ENCODE data around the gene HNRNPU. TPM values are rescaled to one million over a fixed set of nuclear protein-coding genes. Genes with fewer than 3 reads are reported as not detected.
A peak's percentile ranks its signal among the peaks of the same experiment; 100 is the strongest.

Gene HNRNPU
- polyA plus RNA-seq, 2 of the 4 experiments (the other 2 are of a cell fraction) = 449 to 529 TPM

DNA sequence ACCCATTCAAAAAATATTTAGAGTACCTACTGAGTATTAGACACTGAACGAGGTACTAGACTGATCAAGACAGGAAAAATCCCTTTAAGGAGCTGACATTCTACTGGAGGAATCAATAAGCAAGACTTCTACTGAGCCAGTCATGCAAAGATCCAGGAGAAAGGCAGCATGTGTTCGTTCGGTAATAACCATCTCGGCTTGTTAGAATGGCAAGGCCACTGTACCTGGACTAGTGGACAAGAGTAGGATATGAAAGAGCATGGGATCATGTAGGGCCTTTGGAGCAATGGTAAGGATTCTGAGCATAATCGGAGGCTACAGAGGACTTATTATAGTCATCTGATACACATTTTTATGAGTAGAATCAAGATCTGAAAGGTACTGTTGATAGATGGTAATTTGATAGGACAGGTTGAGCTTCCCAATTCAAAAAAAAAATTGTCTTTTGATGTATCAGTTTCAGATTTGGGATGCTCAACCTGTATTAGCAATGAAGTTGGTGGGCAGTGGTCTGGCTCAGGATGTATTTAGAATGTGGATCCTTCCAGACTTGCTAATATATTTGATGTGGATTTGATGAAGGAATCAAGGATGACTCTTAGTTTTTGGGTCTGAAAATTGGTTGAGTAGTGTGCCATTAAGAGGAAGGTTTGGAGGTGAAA lies 26.6 kb downstream of the HNRNPU start:
- peak overlapping the region; percentile 69; the same call in 1 of the 3 replicates for H3K4me3 ChIP-seq
- DNase-seq (ENCODE audit: low read depth in 1 of 2, low spot score in 1 of 2) = peak in 1 of 2 experiments; percentile 36

DNA sequence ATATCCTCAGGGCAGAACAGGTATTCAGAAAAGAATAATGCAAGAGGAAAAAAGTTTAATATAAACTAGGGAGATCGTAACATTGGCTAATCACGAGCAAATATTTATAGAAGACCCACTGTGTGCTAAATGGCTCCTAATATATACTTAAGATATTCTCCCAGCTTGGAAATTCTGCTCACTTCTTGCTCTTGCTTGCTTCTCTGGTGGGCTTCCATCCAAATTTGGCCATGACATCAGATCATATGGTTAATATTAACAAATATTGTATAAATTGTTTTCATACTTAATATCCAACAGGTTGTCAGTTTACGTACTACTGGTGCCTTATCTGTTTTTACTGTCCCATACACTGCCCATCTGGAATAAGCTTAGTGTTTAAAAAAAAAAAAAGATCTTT lies 27.8 kb downstream of the HNRNPU start:
- Histone ChIP-seq H3K4me3 (peak overlapping the region; percentile 69), H3K27ac (peak overlapping the region; percentile 90 to 97), H3K9me3 (no peaks in the 10 kb centered on the region), H3K4me2 (peak overlapping the region; percentile 65), H3K4me1 (peaks cover 33% of the 10 kb centered on the region; the same call in 2 of the 3 replicates)
- CTCF ChIA-PET = interaction anchor here (0.5 to 3.7 kb wide), 7 partner anchors 10 to 1918 kb away, joined by 3 to 18 read pairs (median 5); partner anchors contain the start of gene HNRNPU
- DNase-seq (ENCODE audit: low read depth in 1 of 2, low spot score in 1 of 2) (no peak), FAIRE-seq (no peak), ATAC-seq (no peak)
- 5% methylated on average over 3 of the region's 3 CpGs for WGBS (ENCODE audit: missing lambda C conversion rate)
- no peak for TF ChIP-seq MAFK (IDR thresholded peaks at IDR 0.05; ENCODE audit: partially characterized antibody)
- TF ChIP-seq POLR2AphosphoS2 (conservative IDR thresholded peaks at IDR 0.05; ENCODE audit: low read length) = no peak
- TF ChIP-seq MYC (IDR thresholded peaks at IDR 0.05; ENCODE audit: borderline replicate concordance, low read length) = no peak
- TF ChIP-seq, protein P1, sequence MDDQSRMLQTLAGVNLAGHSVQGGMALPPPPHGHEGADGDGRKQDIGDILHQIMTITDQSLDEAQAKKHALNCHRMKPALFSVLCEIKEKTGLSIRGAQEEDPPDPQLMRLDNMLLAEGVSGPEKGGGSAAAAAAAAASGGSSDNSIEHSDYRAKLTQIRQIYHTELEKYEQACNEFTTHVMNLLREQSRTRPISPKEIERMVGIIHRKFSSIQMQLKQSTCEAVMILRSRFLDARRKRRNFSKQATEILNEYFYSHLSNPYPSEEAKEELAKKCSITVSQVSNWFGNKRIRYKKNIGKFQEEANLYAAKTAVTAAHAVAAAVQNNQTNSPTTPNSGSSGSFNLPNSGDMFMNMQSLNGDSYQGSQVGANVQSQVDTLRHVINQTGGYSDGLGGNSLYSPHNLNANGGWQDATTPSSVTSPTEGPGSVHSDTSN (IDR thresholded peaks at IDR 0.05) = no peak
- POLR2A ChIA-PET = interaction anchor here (0.6 to 3.9 kb wide), 8 partner anchors 11 to 206 kb away, joined by 3 to 57 read pairs (median 6); partner anchors contain the start of genes DESI2 and HNRNPU

More for the DNA sequence above, 26.6 kb downstream of the HNRNPU start:
- H3K27ac ChIP-seq = no peak overlapping the region; a peak in 1 of 6 replicates
- no peak for ATAC-seq
- no peaks in the 10 kb centered on the region for H3K9me3 ChIP-seq
- peak overlapping the region; percentile 65 for H3K4me2 ChIP-seq
- H3K4me1 ChIP-seq = peaks cover 43% of the 10 kb centered on the region; the same call in 2 of the 3 replicates
- FAIRE-seq = no peak
- POLR2A ChIA-PET = no interaction called here
- 65% methylated on average over 5 of the region's 5 CpGs for WGBS (ENCODE audit: missing lambda C conversion rate)
- CTCF ChIA-PET = interaction anchor here (1.0 to 3.7 kb wide), 4 partner anchors 22 to 205 kb away, joined by 3 to 18 read pairs (median 11); partner anchors contain the start of gene HNRNPU
- TF ChIP-seq TFCP2L1 (CRISPR knock-in tag; IDR thresholded peaks at IDR 0.05) = no peak
- no peak for TF ChIP-seq HDAC2 (IDR thresholded peaks at IDR 0.05)
- TF ChIP-seq GATA3 (IDR thresholded peaks at IDR 0.05; ENCODE audit: borderline replicate concordance) = no peak
- TF ChIP-seq, protein P2, sequence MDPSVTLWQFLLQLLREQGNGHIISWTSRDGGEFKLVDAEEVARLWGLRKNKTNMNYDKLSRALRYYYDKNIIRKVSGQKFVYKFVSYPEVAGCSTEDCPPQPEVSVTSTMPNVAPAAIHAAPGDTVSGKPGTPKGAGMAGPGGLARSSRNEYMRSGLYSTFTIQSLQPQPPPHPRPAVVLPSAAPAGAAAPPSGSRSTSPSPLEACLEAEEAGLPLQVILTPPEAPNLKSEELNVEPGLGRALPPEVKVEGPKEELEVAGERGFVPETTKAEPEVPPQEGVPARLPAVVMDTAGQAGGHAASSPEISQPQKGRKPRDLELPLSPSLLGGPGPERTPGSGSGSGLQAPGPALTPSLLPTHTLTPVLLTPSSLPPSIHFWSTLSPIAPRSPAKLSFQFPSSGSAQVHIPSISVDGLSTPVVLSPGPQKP (IDR thresholded peaks at IDR 0.05; ENCODE audit: low read depth, low read length) = no peak
- no peak for TF ChIP-seq FOXS1 (CRISPR knock-in tag; IDR thresholded peaks at IDR 0.05)
- no peak for TF ChIP-seq HOXA7 (CRISPR knock-in tag; IDR thresholded peaks at IDR 0.05)
- no peak for TF ChIP-seq NR3C1 (IDR thresholded peaks at IDR 0.05)
- no peak for TF ChIP-seq NPAS2 (CRISPR knock-in tag; IDR thresholded peaks at IDR 0.05; ENCODE audit: borderline replicate concordance)
- no peak for TF ChIP-seq SREBF2 (IDR thresholded peaks at IDR 0.05)
- TF ChIP-seq RFX5 (IDR thresholded peaks at IDR 0.05) = no peak
- no peak for TF ChIP-seq NFE2L2 (conservative IDR thresholded peaks at IDR 0.05; ENCODE audit: low read length)
- TF ChIP-seq, protein P3, sequence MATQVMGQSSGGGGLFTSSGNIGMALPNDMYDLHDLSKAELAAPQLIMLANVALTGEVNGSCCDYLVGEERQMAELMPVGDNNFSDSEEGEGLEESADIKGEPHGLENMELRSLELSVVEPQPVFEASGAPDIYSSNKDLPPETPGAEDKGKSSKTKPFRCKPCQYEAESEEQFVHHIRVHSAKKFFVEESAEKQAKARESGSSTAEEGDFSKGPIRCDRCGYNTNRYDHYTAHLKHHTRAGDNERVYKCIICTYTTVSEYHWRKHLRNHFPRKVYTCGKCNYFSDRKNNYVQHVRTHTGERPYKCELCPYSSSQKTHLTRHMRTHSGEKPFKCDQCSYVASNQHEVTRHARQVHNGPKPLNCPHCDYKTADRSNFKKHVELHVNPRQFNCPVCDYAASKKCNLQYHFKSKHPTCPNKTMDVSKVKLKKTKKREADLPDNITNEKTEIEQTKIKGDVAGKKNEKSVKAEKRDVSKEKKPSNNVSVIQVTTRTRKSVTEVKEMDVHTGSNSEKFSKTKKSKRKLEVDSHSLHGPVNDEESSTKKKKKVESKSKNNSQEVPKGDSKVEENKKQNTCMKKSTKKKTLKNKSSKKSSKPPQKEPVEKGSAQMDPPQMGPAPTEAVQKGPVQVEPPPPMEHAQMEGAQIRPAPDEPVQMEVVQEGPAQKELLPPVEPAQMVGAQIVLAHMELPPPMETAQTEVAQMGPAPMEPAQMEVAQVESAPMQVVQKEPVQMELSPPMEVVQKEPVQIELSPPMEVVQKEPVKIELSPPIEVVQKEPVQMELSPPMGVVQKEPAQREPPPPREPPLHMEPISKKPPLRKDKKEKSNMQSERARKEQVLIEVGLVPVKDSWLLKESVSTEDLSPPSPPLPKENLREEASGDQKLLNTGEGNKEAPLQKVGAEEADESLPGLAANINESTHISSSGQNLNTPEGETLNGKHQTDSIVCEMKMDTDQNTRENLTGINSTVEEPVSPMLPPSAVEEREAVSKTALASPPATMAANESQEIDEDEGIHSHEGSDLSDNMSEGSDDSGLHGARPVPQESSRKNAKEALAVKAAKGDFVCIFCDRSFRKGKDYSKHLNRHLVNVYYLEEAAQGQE (IDR thresholded peaks at IDR 0.05) = no peak
- TF ChIP-seq, protein P4, sequence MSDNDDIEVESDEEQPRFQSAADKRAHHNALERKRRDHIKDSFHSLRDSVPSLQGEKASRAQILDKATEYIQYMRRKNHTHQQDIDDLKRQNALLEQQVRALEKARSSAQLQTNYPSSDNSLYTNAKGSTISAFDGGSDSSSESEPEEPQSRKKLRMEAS (IDR thresholded peaks at IDR 0.05) = no peak
- TF ChIP-seq RAD21 (conservative IDR thresholded peaks at IDR 0.05 in 1 of 2, IDR thresholded peaks at IDR 0.05 in 1 of 2) = no peak
- no peak for TF ChIP-seq MAFK (IDR thresholded peaks at IDR 0.05; ENCODE audit: partially characterized antibody)
- no peak for TF ChIP-seq HOXB5 (CRISPR knock-in tag; IDR thresholded peaks at IDR 0.05)
- TF ChIP-seq ZNF302 (CRISPR knock-in tag; IDR thresholded peaks at IDR 0.05) = no peak
- TF ChIP-seq, protein P5, sequence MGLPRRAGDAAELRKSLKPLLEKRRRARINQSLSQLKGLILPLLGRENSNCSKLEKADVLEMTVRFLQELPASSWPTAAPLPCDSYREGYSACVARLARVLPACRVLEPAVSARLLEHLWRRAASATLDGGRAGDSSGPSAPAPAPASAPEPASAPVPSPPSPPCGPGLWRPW (IDR thresholded peaks at IDR 0.05) = no peak

All from A549 (cell line).